HG03135 (cell line): ENCODE measurements around the gene MFSD12.
"Not testable (repeated sequence)": the region's sequence is repeated elsewhere in the genome, so short reads cannot be mapped to it uniquely, and the experiment has no call there.

Source experiments
- ATAC-seq: cut with Tn5 transposase; IDR thresholded peaks from one replicate; pipeline ENCODE4 v1.9.1; 2021; ENCODE audit warnings: mild to moderate bottlenecking, moderate library complexity; ENCODE audit not compliant: unreplicated experiment

Gene MFSD12

GRCh38 chr19:3511506-3512251 lies 45.7 kb downstream of the MFSD12 start:
- ATAC-seq: no peak

- no peak for ATAC-seq
Measured at GRCh38 chr19:3510727-3511126, 46.7 kb downstream of the MFSD12 start.

- no peak for ATAC-seq
Measured at GRCh38 chr19:3509566-3509989, 47.8 kb downstream of the MFSD12 start.

- no peak for ATAC-seq
Measured at GRCh38 chr19:3508771-3509535, 48.4 kb downstream of the MFSD12 start.

GRCh38 chr19:3508121-3508661 lies 49.2 kb downstream of the MFSD12 start:
- ATAC-seq: not testable (repeated sequence)

GRCh38 chr19:3507371-3508120 lies 49.8 kb downstream of the MFSD12 start:
- ATAC-seq: no peak

- ATAC-seq: peak; percentile 5
Measured at GRCh38 chr19:3506384-3507340, 50.7 kb downstream of the MFSD12 start.

- peak; percentile 86 for ATAC-seq
Measured at GRCh38 chr19:3505598-3506383, 51.6 kb downstream of the MFSD12 start, which contains the start of gene FZR1. FZR1 (plus strand) TSS chr19:3506311; CDS start chr19:3522990, 16,679 bp downstream.

GRCh38 chr19:3504735-3505134 lies 52.7 kb downstream of the MFSD12 start:
- ATAC-seq: no peak

- ATAC-seq: no peak
Measured at GRCh38 chr19:3503036-3503572, 54.3 kb downstream of the MFSD12 start.

- ATAC-seq: no peak
Measured at GRCh38 chr19:3501780-3502179, 55.6 kb downstream of the MFSD12 start.

- peak; percentile 81 for ATAC-seq
Measured at GRCh38 chr19:3500429-3501101, 56.8 kb downstream of the MFSD12 start, which contains the start of gene DOHH. DOHH (minus strand) TSS chr19:3500674; CDS start chr19:3496814, 3,860 bp downstream.

GRCh38 chr19:3499738-3500428 lies 57.5 kb downstream of the MFSD12 start:
- ATAC-seq: peak; percentile 5

- ATAC-seq: no peak
Measured at GRCh38 chr19:3497757-3498520, 59.4 kb downstream of the MFSD12 start.

GRCh38 chr19:3496392-3497273 lies 60.8 kb downstream of the MFSD12 start:
- ATAC-seq: no peak

- ATAC-seq: no peak
Measured at GRCh38 chr19:3494559-3494958, 62.8 kb downstream of the MFSD12 start.
